ENCODE results near the gene ZNF222.

DNA sequence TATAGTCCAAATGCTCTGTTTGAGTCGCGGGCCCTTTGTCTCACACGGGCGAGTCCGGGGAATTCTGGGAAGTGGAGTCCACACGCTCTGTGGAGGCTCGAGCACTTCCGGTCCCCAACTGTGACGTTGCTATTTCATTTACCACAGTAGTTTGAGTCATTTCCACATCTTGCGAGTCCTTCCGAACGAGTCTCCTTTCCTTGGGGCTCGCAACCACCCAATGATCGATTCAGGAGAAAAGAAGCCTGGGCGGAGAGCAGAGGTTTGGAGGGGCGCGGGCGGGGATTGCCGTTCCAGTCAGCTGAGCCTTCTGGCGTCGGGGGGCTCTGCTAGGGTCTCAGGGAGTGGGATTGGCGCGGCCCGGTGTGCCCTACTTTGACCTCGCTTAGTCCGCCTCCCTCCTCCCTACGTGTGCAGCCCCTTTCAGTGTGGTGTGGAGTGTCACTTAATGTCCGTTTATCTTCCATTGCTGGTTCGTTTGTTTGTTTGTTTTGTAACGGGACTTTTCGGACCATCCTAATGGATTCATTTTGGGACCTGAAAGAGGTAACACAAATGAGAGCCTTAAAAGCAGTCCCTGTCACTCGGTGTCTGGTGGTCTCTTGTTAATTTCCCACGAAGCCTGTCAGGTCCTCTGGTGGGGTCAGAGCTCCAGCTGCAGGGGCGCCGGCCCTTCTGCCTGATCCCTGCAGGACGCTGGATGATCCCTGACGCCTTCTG, at the start of gene ZNF222:
- no peak for TF ChIP-seq YY1 (IDR thresholded peaks at IDR 0.05; ENCODE audit: insufficient read depth, insufficient read length)
- no peak for TF ChIP-seq ZNF274 (IDR thresholded peaks at IDR 0.05; ENCODE audit: low read depth, low read length)
- no peak for TF ChIP-seq SUZ12 (IDR thresholded peaks at IDR 0.05; ENCODE audit: extremely low read depth, insufficient read depth, insufficient read length)

Data from NT2/D1 (cell line).